Peyer's patch (tissue), 4 donors: Measurements from ENCODE around the gene DNASE2B.

Source experiments
- CTCF ChIP-seq, 6 experiments: fragments of 450-650 bp in 4 of 6; fragments of 200-600 bp in 2 of 6; sonication (generic) in 1 of 6; IDR thresholded peaks; one replicate each; pipeline ENCODE4 v1.5.1; 2017 to 2019; ENCODE audit warnings: antibody characterized with exemption in 6 of 6, mild to moderate bottlenecking in 3 of 6, moderate library complexity in 1 of 6
- POLR2A ChIP-seq, 2 donors: fragments of 450-650 bp; IDR thresholded peaks; one replicate each; pipeline ENCODE4 v1.5.1; 2017; ENCODE audit warnings: antibody characterized with exemption in 2 of 2, mild to moderate bottlenecking in 2 of 2, moderate library complexity in 2 of 2

DNA sequence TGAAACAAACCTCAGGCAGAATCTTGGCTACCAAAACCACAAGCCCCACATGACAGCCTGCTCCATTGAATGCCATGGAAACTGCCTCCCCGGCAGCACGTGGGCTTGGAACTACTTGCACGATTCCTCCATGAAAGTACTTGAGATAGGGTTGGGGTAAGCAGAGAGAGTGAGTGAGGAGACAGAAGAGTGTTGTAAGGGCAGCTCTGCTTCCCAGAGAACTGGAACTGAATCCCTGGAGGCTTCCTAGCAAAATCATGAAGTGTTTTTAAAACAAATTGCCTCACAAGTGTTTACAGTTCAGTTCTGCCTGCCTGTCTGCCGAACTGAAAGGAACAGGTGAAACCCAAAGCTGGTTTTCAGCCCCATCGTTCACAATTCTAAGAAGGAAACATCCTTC is 35.3 kb upstream of the DNASE2B start:
- TF ChIP-seq POLR2A (IDR thresholded peaks at IDR 0.05) (no peak), CTCF (IDR thresholded peaks at IDR 0.05) (no peak)
